ENCODE data around the gene CXCR4. TPM values are rescaled to one million over a fixed set of nuclear protein-coding genes. Genes with fewer than 3 reads are reported as not detected.

CXCR4 gene
- total RNA-seq (2012; rRNA removed) = 0.22 TPM in 1 of 2 replicates, not detected in the other

DNA sequence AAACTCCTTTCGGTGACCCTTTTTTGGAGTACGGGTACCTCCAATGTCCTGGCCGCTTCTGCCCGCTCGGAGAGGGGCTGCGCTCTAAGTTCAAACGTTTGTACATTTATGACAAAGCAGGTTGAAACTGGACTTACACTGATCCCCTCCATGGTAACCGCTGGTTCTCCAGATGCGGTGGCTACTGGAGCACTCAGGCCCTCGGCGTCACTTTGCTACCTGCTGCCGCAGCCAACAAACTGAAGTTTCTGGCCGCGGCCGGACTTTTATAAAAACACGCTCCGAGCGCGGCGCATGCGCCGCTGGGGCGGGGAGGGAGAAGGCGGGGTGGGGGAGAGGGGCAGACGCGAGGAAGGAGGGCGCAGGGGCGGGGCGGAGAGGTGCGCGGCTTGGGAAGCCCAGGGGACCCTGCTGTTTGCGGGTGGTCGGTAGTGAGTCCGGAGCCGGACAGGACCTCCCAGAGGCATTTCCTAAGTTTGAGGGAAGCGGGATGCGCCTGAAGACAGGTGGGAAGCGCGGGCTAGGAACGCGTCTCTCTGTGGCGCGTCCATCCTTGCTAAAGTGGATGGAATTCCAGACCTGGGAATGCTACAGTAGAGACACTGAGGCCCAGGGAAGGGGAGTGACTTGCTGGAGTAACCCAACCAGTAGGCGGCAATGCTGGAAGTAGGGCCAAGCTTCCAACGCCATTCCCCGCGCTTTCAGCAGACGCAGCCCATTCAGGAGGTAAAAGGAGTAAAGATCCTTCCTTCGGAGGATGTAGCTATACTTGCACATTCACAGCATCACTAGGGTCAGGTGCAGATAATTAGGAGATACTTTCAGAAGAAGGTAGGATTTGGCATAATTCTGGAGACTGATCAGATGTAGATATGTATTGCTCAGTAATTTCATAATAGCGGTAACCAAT, at the start of gene CXCR4:
CXCR4 (minus strand) TSS at position 241 of the 910 bp plus-strand sequence; CDS start at position 152, 89 bp downstream.
- H3K4me1 ChIP-seq (ENCODE audit: control insufficient read depth, insufficient read depth, low read length) = peaks cover 24% of the 10 kb centered on the region
- peak within 1 kb of the TSS; percentile 52 for H3K4me3 ChIP-seq (ENCODE audit: low read length)
- H3K4me2 ChIP-seq (ENCODE audit: low read length) = peak within 1 kb of the TSS; percentile 80
- no peaks in the 10 kb centered on the region for H3K9me3 ChIP-seq (replicated peaks; ENCODE audit: low read length)
- H3K27me3 ChIP-seq (ENCODE audit: control insufficient read depth, insufficient read depth, low read length) = peaks cover 94% of the 10 kb centered on the region
- H3K36me3 ChIP-seq (ENCODE audit: insufficient read depth, low read length) = no peaks in the 10 kb centered on the region
- H3K9ac ChIP-seq (ENCODE audit: low read depth, low read length) = no peak within 1 kb of the TSS

DNA sequence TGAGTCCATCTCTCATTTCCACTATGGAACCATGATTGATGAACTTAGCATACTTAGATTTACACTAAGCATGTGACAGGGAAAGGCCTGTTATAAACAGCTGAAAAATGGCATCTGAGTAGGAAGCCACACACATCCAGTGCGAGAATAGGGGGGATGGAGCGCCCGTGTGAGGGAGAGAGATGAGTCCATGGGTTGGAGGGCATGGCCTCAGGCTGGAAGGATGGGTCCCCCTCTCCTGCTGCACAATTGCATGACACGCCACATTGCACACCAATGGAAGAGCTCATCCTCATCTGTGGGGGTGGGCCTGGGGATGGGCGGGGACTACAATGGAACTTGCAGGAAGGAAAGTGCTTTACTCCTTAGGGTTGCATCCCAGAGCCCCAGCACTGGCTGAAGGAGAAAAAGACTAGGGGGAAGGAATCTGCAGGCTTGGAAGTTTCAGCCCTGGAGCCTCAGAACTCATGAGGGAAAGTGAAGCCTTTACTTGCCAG, 46.4 kb upstream of the CXCR4 start:
- Histone ChIP-seq H3K9ac (ENCODE audit: low read depth, low read length) (no peak overlapping the region), H3K4me1 (ENCODE audit: control insufficient read depth, insufficient read depth, low read length) (no peaks in the 10 kb centered on the region)

DNA sequence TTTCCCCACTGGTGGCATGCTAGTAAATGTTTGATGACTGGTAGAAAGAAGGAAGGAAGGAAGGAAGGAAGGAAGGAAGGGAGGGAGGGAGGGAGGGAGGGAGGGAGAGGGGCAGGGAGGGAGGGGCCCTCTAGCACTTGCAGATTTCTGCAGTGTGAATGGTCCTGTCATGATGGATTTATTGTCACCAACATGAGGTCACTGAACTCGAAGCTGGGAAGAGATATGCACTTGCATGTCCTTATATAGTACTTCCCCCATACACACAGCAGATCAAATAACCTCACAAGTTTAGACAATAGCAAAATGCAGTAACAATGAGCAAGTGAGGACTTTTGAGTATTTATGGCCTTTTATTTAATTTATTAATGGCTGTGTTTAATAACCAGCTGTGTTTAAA, 44.5 kb upstream of the CXCR4 start:
- Histone ChIP-seq H3K9me3 (replicated peaks; ENCODE audit: low read length) (no peaks in the 10 kb centered on the region), H3K36me3 (ENCODE audit: insufficient read depth, low read length) (no peaks in the 10 kb centered on the region), H3K4me1 (ENCODE audit: control insufficient read depth, insufficient read depth, low read length) (no peaks in the 10 kb centered on the region), H3K4me3 (ENCODE audit: low read length) (no peak overlapping the region), H3K9ac (ENCODE audit: low read depth, low read length) (no peak overlapping the region), H3K27me3 (ENCODE audit: control insufficient read depth, insufficient read depth, low read length) (no peaks in the 10 kb centered on the region), H3K4me2 (ENCODE audit: low read length) (no peak overlapping the region)

More for the DNA sequence above, 46.4 kb upstream of the CXCR4 start:
- Histone ChIP-seq H3K4me2 (ENCODE audit: low read length) (no peak overlapping the region), H3K36me3 (ENCODE audit: insufficient read depth, low read length) (no peaks in the 10 kb centered on the region), H3K9me3 (replicated peaks; ENCODE audit: low read length) (no peaks in the 10 kb centered on the region), H3K27me3 (ENCODE audit: control insufficient read depth, insufficient read depth, low read length) (no peaks in the 10 kb centered on the region), H3K4me3 (ENCODE audit: low read length) (no peak overlapping the region)

DNA sequence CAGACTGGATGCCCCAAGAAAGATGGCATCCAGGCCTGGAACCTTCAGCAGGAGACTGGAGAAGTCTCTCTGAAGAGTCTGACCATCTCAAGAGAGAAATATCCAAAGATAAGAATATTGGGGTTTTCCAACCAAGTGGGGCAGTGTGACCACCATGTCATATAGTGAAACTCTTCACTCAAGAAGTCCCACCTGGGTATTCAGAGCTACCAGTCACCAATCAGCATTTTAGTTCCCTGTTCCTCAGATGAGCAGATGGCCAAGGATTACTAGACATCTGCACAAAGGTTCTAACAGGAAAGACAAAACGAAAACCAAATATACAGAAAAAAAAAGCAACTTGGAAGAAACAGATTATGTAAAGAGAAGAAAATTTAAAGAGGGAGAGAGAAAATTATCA, 38.5 kb upstream of the CXCR4 start:
- H3K27me3 ChIP-seq (ENCODE audit: control insufficient read depth, insufficient read depth, low read length) = no peaks in the 10 kb centered on the region
- H3K9ac ChIP-seq (ENCODE audit: low read depth, low read length) = no peak overlapping the region
- no peaks in the 10 kb centered on the region for H3K4me1 ChIP-seq (ENCODE audit: control insufficient read depth, insufficient read depth, low read length)
- H3K4me2 ChIP-seq (ENCODE audit: low read length) = no peak overlapping the region
- H3K4me3 ChIP-seq (ENCODE audit: low read length) = no peak overlapping the region
- no peaks in the 10 kb centered on the region for H3K9me3 ChIP-seq (replicated peaks; ENCODE audit: low read length)
- no peaks in the 10 kb centered on the region for H3K36me3 ChIP-seq (ENCODE audit: insufficient read depth, low read length)

DNA sequence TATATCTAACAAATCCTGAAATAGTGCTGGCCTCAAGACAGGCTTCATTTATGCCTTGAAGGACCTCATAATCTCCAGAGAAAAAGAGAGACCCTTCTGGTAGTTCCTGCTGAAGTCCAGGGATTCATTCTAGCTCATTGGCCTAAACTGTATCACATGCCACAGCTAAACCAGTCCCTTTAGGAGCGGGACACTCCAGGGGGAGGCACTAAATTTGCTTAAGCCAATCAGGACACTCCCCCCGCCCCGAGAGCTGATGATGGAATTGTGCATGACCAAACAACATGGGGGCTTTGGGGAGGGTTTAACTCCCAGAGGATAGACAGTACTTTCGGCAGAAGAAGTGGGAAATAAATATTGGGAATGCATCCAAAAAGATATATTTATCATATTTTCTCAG, 36.4 kb upstream of the CXCR4 start:
- Histone ChIP-seq H3K4me3 (ENCODE audit: low read length) (no peak overlapping the region), H3K27me3 (ENCODE audit: control insufficient read depth, insufficient read depth, low read length) (no peaks in the 10 kb centered on the region), H3K9ac (ENCODE audit: low read depth, low read length) (no peak overlapping the region), H3K4me1 (ENCODE audit: control insufficient read depth, insufficient read depth, low read length) (no peaks in the 10 kb centered on the region), H3K4me2 (ENCODE audit: low read length) (no peak overlapping the region), H3K36me3 (ENCODE audit: insufficient read depth, low read length) (no peaks in the 10 kb centered on the region), H3K9me3 (replicated peaks; ENCODE audit: low read length) (no peaks in the 10 kb centered on the region)

DNA sequence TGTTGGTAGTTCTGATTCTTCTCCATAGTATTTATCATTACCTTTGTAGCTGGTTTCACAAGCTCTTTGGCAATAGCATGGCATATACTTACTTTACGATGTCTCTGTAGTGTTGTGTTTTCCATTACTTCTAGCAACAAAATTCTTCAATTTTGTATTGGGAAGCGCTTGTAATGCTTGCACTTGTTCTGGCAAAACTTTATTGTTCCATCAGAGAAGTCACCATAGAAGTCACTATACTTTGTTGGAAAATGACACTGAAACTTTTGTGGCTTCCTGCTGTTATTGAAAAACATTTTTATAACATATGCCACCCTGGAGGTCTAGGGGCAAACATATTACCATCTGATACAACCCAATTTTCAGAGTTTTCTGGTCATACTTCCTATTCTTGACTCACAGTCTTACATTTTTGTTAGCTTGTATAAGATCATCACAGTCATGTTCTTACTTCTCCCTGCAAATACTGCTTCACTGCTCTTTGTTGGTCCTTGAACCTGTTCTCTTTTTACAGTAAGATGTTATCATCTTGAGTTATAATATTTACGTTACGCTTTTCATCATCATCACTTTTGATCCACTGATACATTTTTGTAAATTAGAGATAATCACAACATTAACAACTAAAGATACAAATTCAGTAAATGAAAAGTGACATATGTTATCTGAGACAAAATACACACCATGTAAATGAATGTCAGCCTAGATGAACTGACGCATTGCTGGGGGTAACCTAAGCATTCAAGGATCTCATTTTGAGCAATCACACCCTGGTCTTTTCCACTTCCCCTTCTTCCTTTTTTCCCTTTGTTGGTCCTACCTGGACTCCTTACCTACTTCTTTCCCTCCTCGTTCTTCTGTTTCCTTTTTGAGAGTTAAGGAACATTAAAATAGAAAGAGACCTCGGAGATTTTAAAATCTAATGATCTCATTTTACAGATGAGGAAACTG, 33.3 kb upstream of the CXCR4 start:
- H3K27me3 ChIP-seq (ENCODE audit: control insufficient read depth, insufficient read depth, low read length) = no peaks in the 10 kb centered on the region
- no peaks in the 10 kb centered on the region for H3K36me3 ChIP-seq (ENCODE audit: insufficient read depth, low read length)
- H3K4me2 ChIP-seq (ENCODE audit: low read length) = no peak overlapping the region
- no peak overlapping the region for H3K4me3 ChIP-seq (ENCODE audit: low read length)
- H3K9me3 ChIP-seq (replicated peaks; ENCODE audit: low read length) = no peaks in the 10 kb centered on the region
- no peak overlapping the region for H3K9ac ChIP-seq (ENCODE audit: low read depth, low read length)
- no peaks in the 10 kb centered on the region for H3K4me1 ChIP-seq (ENCODE audit: control insufficient read depth, insufficient read depth, low read length)

DNA sequence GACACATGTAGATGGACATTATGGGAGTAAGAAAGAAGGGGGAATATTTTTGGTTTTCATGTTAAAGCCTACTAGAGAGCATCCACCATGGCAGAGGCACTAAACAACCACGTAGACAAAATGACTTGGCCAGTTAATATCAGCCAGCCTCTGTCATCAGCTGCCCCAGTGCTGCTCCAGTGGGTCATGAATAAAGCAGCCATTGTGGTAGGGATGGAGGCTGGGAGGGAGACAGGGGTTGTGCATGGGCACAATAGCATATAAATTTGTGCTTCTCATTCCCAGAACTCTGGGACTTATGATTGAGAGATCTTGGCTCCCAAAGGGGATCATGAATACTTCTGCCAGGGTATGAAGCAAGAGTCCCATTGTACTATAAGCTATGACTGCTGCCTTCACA, 31.1 kb upstream of the CXCR4 start:
- Histone ChIP-seq H3K9ac (ENCODE audit: low read depth, low read length) (no peak overlapping the region), H3K27me3 (ENCODE audit: control insufficient read depth, insufficient read depth, low read length) (no peaks in the 10 kb centered on the region), H3K9me3 (replicated peaks; ENCODE audit: low read length) (no peaks in the 10 kb centered on the region), H3K4me2 (ENCODE audit: low read length) (no peak overlapping the region), H3K4me3 (ENCODE audit: low read length) (no peak overlapping the region), H3K4me1 (ENCODE audit: control insufficient read depth, insufficient read depth, low read length) (no peaks in the 10 kb centered on the region), H3K36me3 (ENCODE audit: insufficient read depth, low read length) (no peaks in the 10 kb centered on the region)

DNA sequence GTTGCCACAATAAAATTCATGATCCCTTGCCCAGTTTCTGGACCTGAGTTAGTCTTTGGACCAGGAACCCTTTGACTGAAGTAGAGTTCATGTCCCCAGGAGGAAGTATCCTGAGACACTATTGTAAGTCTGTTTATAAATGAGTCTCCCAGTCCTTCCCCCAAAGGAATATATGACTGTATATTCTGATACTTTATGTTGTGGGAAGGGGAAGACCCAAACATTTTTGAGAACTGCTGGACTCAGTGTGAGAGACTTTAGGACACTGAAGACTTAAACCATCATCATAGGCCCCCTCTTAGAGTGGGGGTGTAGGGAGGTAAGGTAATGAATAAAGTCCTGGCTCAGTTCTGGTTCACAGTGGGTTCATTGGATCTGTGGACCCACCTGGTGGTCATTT, 28.6 kb upstream of the CXCR4 start:
- no peaks in the 10 kb centered on the region for H3K9me3 ChIP-seq (replicated peaks; ENCODE audit: low read length)
- H3K9ac ChIP-seq (ENCODE audit: low read depth, low read length) = no peak overlapping the region
- H3K4me1 ChIP-seq (ENCODE audit: control insufficient read depth, insufficient read depth, low read length) = no peaks in the 10 kb centered on the region
- H3K36me3 ChIP-seq (ENCODE audit: insufficient read depth, low read length) = no peaks in the 10 kb centered on the region
- H3K27me3 ChIP-seq (ENCODE audit: control insufficient read depth, insufficient read depth, low read length) = no peaks in the 10 kb centered on the region
- H3K4me3 ChIP-seq (ENCODE audit: low read length) = no peak overlapping the region
- no peak overlapping the region for H3K4me2 ChIP-seq (ENCODE audit: low read length)

DNA sequence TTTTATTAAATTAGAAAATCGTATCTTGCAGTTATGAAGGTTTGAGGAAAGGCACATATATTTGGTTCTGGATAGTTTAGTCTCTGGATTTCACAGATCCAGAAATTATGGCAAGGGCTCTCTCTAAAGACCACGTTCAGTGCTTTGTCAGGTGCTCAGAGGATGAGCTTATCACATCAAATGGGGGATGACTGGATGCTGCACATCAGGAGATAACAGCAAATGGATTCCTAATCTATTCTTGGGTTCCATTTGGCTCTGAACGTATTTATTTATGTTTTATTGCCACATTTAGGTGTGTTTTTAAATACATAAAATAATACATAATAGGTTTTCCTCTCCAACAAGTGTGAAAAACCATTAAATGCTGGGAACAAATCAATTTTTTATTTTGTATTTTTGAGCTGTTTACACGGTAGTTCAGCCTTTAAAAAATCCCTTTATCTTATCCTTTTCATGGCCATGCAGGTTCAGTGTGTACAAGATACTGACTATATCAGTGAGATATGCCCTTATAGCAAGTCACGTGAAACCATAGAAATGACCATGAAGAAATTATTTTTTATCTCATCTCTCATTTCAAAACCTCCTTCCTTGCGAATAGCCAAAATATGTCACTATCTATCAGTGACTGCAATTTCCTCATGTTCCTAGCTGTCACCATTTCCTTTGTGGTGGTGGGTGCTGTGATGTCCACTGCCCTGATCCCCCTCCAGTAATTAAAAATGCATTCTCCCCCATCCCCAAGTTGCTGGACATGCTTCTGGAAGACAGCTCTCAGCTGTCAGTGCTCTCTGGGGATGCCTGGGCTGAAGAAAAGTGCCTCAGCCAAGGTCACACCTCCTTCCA, 25.9 kb upstream of the CXCR4 start:
- Histone ChIP-seq H3K36me3 (ENCODE audit: insufficient read depth, low read length) (no peaks in the 10 kb centered on the region), H3K4me2 (ENCODE audit: low read length) (no peak overlapping the region), H3K9me3 (replicated peaks; ENCODE audit: low read length) (no peaks in the 10 kb centered on the region), H3K27me3 (ENCODE audit: control insufficient read depth, insufficient read depth, low read length) (peaks cover 2% of the 10 kb centered on the region), H3K4me1 (ENCODE audit: control insufficient read depth, insufficient read depth, low read length) (no peaks in the 10 kb centered on the region), H3K9ac (ENCODE audit: low read depth, low read length) (no peak overlapping the region), H3K4me3 (ENCODE audit: low read length) (no peak overlapping the region)

DNA sequence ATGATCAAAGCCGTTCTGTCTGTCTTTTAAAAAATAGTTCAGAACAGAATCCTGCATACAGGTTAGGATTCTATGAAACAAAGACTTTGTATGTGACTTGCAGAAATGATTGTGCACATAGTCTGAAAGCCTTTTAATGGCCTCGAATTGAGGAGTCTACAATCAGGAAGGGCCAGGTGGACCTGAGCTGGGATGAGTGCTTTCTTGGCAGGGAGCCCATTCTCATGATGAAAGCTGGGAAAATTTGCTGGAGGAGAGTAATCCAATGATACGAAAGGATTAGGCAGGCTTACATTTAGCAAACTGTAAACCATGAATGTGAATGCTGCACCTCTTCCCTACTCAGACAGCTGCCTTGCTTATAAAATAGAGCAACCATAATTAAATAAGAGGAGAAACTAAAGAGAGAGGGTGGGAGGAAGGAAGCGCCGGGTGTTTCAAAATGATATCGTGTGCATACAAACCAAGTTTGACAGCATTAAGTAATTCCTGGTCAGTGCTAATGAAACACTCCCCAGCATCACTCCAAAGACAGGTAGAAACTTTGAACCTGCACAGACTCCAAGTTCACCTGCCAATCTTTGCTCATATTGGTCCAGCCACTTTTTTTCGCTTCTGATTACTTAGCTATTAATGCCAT, 23.7 kb upstream of the CXCR4 start:
- Histone ChIP-seq H3K9ac (ENCODE audit: low read depth, low read length) (no peak overlapping the region), H3K4me1 (ENCODE audit: control insufficient read depth, insufficient read depth, low read length) (no peaks in the 10 kb centered on the region), H3K4me3 (ENCODE audit: low read length) (no peak overlapping the region), H3K36me3 (ENCODE audit: insufficient read depth, low read length) (no peaks in the 10 kb centered on the region), H3K27me3 (ENCODE audit: control insufficient read depth, insufficient read depth, low read length) (peaks cover 2% of the 10 kb centered on the region), H3K9me3 (replicated peaks; ENCODE audit: low read length) (no peaks in the 10 kb centered on the region), H3K4me2 (ENCODE audit: low read length) (no peak overlapping the region)
